Thyroid gland (tissue), 4 donors: ENCODE data around the gene NUDCD3. TPM values are rescaled to one million over a fixed set of nuclear protein-coding genes. Genes with fewer than 3 reads are reported as not detected.
"Not testable (repeated sequence)": the region's sequence is repeated elsewhere in the genome, so short reads cannot be mapped to it uniquely, and the experiment has no call there.

Experiments
- DNase-seq, 2 donors: peaks; one replicate each; pipeline ENCODE4 v3.0.0-alpha.2; 2019
- H3K27ac ChIP-seq, 3 donors: fragments of 200-600 bp; sonication (generic); 1 replicate in 2 of 3; 2 replicates in 1 of 3; pipeline ENCODE4 v1.5.1; 2016 to 2019; ENCODE audit warnings: mild to moderate bottlenecking in 1 of 3, moderate library complexity in 1 of 3
- H3K27me3 ChIP-seq: fragments of 200-600 bp; sonication (generic); one replicate; pipeline ENCODE4 v1.5.1; 2019
- H3K36me3 ChIP-seq, 2 donors: fragments of 200-600 bp; sonication (generic); one replicate each; pipeline ENCODE4 v1.5.1; 2016 to 2019
- H3K4me1 ChIP-seq, 2 donors: fragments of 200-600 bp; sonication (generic); one replicate each; pipeline ENCODE4 v1.5.1; 2017 to 2019
- H3K4me3 ChIP-seq, 3 donors: fragments of 200-600 bp; sonication (generic); replicated peaks in 1 of 3; 1 replicate in 2 of 3; 2 replicates in 1 of 3; pipeline ENCODE4 v1.5.1; 2016; ENCODE audit warnings: mild to moderate bottlenecking in 1 of 3
- H3K9me3 ChIP-seq: fragments of 200-600 bp; sonication (generic); one replicate; pipeline ENCODE4 v1.5.1; 2017
- CTCF ChIP-seq, 6 experiments: fragments of 200-600 bp in 3 of 6; fragments of 450-650 bp in 3 of 6; sonication (generic) in 3 of 6; IDR thresholded peaks; one replicate each; pipeline ENCODE4 v1.5.1; 2016 to 2019; ENCODE audit warnings: antibody characterized with exemption in 6 of 6, mild to moderate bottlenecking in 2 of 6, inconsistent platforms in 1 of 6, moderate library complexity in 1 of 6
- POLR2A ChIP-seq, 2 donors: fragments of 450-650 bp; IDR thresholded peaks; one replicate each; pipeline ENCODE4 v1.6.1; 2017; ENCODE audit warnings: antibody characterized with exemption in 2 of 2, mild to moderate bottlenecking in 2 of 2, moderate library complexity in 1 of 2
- WGBS, 2 donors: methylation state at CpG; one replicate each; pipeline ENCODE4 v1.1.5; 2017; 5-methylcytosine and 5-hydroxymethylcytosine counted together
- intact Hi-C: fragments of 100-400 bp; cut with DNase I; formaldehyde crosslinking; loops from one replicate; pipeline ENCODE4 v1.15.1; 2023
- total RNA-seq, 4 donors: library from RNA; depleted of rRNA; stranded (reverse); fragments of >200 nt; gene quantifications; one replicate each; pipeline ENCODE4 v1.2.3, GENCODE V29; 2016

NUDCD3 gene
- total RNA-seq, 4 donors from 2014 or later = 41.4 to 76.9 (median 52.0) TPM

GRCh38 chr7:44508328-44509030, 18.0 kb upstream of the NUDCD3 start:
- H3K27ac ChIP-seq = no peak overlapping the region
- H3K36me3 ChIP-seq = no peaks in the 10 kb centered on the region
- no peaks in the 10 kb centered on the region for H3K4me1 ChIP-seq
- no peaks in the 10 kb centered on the region for H3K9me3 ChIP-seq
- 57 to 59% methylated on average over 2 of the region's 2 CpGs for WGBS, 2 donors
- H3K27me3 ChIP-seq = no peaks in the 10 kb centered on the region
- no peak overlapping the region for H3K4me3 ChIP-seq
- intact Hi-C loops = no loop called here
- no peak for TF ChIP-seq CTCF (IDR thresholded peaks at IDR 0.05)
- no peak for DNase-seq

DNA sequence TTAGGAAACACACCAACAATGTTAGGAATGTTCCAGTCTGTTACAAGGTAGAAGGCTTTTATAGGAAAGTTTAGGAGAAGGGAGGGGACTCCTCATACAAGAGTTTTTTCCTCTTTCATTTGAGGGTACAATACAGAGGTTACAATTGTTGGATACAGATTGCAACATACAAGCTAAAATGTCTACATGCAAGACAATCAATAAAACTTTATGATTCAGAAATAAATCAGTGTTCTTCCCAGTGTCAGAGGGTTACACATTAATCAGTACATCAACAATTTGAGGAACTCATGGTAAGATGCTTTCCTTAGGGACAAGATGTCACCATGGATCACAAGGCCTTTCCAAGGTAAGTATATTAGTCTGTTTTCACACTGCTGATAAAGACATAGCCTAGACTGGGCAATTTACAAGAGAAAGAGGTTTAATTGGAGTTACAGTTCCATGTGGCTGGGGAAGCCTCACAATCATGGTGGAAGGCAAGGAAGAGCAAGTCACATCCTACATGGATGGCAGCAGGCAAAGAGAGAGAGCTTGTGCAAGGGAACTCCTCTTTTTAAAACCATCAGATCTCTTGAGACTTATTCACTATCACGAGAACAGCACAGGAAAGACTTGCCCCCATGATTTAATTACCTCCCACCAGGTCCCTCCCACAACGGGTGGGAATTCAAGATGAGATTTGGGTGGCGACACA, 16.3 kb upstream of the NUDCD3 start:
- intact Hi-C loops, H3K4me1 ChIP-seq, H3K27me3 ChIP-seq, DNase-seq, H3K36me3 ChIP-seq, H3K4me3 ChIP-seq, H3K9me3 ChIP-seq, H3K27ac ChIP-seq: not testable (repeated sequence)
- WGBS, 2 donors = 73 to 80% methylated on average over 3 of the region's 3 CpGs

- Histone ChIP-seq H3K36me3 (no peaks in the 10 kb centered on the region), H3K4me1 (no peaks in the 10 kb centered on the region), H3K27me3 (no peaks in the 10 kb centered on the region), H3K9me3 (no peaks in the 10 kb centered on the region), H3K4me3 (no peak overlapping the region), H3K27ac (no peak overlapping the region)
- WGBS, 2 donors = 72 to 75% methylated on average over 3 of the region's 3 CpGs
- no peak for DNase-seq
- intact Hi-C loops = no loop called here
- TF ChIP-seq CTCF (IDR thresholded peaks at IDR 0.05) (no peak), POLR2A (IDR thresholded peaks at IDR 0.05) (no peak)
Observed at GRCh38 chr7:44505595-44505994, 15.1 kb upstream of the NUDCD3 start.

DNA sequence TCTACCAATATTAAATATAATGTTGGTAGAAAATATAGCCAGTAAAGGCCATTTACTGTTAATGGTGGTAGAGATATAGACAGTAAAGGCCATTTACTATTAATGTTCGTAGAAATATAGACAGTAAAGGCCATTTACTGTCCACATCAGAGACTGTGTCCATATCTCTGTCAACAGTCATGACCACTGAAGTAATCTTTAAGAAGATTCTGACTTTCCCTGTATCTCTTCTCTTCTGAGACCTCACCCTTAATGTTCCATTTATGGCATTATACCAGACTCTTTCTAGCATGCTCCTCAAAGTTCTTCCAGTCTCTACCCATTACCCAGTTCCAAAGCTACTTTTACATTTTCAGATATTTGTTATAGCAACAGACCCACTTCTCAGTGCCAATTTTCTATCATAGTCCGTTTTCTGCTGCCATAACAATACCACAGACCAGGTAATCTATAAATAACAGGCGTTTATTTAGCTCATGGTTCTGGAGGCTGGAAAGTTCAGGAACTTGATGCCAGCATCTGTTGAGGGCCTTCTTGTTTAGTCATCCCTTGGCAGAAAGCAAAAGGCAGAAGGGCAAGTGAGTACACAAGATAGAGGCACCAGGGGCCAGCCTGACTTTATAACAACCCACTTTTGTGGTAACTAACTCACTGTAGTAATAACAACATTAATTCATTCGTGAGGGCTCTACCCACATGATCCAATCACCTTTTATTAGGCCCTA, 7.9 kb upstream of the NUDCD3 start:
- no peak overlapping the region for H3K4me3 ChIP-seq
- H3K27me3 ChIP-seq = no peaks in the 10 kb centered on the region
- no peaks in the 10 kb centered on the region for H3K9me3 ChIP-seq
- H3K4me1 ChIP-seq = no peaks in the 10 kb centered on the region
- no peak overlapping the region for H3K27ac ChIP-seq
- TF ChIP-seq POLR2A (IDR thresholded peaks at IDR 0.05) (no peak), CTCF (IDR thresholded peaks at IDR 0.05) (no peak)
- H3K36me3 ChIP-seq = no peaks in the 10 kb centered on the region
- WGBS, 2 donors = 43 to 54% methylated on average over 4 of the region's 4 CpGs
- DNase-seq = no peak
- intact Hi-C loops = no loop called here

- intact Hi-C loops = no loop called here
- Histone ChIP-seq H3K4me3 (no peak overlapping the region), H3K4me1 (no peaks in the 10 kb centered on the region), H3K27ac (no peak overlapping the region), H3K27me3 (no peaks in the 10 kb centered on the region), H3K9me3 (no peaks in the 10 kb centered on the region), H3K36me3 (no peaks in the 10 kb centered on the region)
- no peak for DNase-seq
- TF ChIP-seq CTCF (IDR thresholded peaks at IDR 0.05) = no peak
- no peak for TF ChIP-seq POLR2A (IDR thresholded peaks at IDR 0.05)
- 95 to 97% methylated on average over 5 of the region's 5 CpGs for WGBS, 2 donors
Observed at GRCh38 chr7:44497155-44498027, 6.9 kb upstream of the NUDCD3 start.
